Measurements from ENCODE around the gene SPSB2. TPM values are rescaled to one million over a fixed set of nuclear protein-coding genes. Genes with fewer than 3 reads are reported as not detected.

SPSB2 gene
- total RNA-seq, 4 donors from 2014 or later, result 6.8 to 14.7 (median 11.5) TPM

DNA sequence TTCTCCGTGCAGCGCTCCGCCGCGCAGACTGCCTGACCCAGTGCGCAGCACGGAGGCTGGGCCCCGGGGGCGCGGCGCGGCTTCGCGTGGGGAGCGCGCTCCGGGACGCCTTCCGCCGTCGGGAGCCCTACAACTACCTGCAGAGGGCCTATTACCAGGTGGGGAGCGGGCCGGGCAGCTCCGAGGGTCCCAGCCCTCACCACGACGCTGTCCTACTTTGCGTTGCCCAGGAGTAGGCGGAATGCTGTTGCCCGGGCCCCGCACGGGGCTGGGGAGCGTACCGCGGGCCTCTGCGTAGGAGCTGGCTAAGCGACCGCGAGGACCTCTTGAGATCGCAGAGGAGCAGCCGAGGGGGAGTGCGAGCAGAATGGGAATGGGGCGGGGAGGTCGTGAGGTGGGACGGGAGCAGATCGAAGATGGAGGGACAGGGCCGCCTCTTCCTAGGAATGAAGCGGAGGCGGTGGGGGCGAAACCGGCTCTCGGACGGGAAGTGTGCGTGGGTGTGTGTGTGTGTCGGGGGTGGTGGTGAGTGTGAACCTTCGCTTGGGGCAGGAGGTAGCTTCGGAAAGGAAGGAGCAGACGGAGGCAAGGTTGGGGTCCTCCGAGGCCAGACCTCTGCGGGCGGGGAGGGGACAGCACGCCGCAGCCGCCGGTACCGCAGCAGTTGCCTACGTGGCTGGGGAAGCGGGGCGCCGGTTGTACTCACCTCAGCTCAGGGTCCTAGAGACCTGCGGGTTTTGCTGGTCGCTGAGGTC lies 44.1 kb downstream of the SPSB2 start:
- H3K4me3 ChIP-seq (ENCODE audit: low read depth, poor library complexity, severe bottlenecking), result peak overlapping the region; percentile 68
- TF ChIP-seq, protein P1, sequence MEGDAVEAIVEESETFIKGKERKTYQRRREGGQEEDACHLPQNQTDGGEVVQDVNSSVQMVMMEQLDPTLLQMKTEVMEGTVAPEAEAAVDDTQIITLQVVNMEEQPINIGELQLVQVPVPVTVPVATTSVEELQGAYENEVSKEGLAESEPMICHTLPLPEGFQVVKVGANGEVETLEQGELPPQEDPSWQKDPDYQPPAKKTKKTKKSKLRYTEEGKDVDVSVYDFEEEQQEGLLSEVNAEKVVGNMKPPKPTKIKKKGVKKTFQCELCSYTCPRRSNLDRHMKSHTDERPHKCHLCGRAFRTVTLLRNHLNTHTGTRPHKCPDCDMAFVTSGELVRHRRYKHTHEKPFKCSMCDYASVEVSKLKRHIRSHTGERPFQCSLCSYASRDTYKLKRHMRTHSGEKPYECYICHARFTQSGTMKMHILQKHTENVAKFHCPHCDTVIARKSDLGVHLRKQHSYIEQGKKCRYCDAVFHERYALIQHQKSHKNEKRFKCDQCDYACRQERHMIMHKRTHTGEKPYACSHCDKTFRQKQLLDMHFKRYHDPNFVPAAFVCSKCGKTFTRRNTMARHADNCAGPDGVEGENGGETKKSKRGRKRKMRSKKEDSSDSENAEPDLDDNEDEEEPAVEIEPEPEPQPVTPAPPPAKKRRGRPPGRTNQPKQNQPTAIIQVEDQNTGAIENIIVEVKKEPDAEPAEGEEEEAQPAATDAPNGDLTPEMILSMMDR (IDR thresholded peaks at IDR 0.05), result no peak
- no peak for TF ChIP-seq POLR2A (IDR thresholded peaks at IDR 0.05)
- WGBS, 2 donors, result 1% methylated on average over 45 to 50 of the region's 71 CpGs
- intact Hi-C loops (cut with DNase I; ENCODE audit: low total_unique reads), result loop anchor here (5.0 kb wide), 1 partner anchor 212 kb away; no protein-coding TSS in a partner anchor
- peak in 1 of 2 donors; percentile 93 for DNase-seq (ENCODE audit: low spot score in 2 of 2)

DNA sequence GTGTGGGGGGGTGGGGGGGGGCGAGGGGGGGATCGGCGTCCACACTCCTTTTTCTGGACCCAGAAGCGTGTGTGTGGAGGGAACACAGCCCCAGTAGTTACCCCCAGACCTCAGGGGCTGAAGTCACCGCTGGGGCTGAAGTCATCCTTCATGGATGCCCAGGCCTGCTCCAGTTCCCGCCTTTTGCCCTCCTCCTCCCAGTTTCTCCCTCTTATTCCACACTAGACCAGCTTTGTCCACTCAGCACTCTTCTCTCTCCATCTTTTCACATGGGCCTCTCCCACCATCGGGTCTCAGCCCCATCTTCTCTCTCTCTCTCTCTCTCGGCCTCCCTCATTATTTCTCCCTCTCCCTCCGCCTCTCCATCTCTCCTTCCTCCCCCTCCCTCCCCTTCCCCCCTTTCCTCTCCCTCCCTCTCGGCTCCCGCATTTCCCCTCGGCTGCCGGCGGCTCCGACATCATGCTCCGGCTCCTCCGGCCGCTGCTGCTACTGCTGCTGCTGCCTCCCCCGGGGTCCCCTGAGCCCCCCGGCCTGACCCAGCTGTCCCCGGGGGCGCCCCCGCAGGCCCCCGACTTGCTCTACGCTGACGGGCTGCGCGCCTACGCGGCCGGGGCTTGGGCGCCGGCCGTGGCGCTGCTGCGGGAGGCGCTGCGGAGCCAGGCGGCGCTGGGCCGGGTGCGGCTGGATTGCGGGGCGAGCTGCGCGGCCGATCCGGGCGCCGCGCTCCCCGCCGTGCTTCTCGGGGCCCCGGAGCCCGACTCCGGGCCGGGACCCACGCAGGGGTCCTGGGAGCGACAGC lies 44.9 kb downstream of the SPSB2 start, which contains the start of gene P3H3:
P3H3 (plus strand) TSS at position 426 of the 799 bp plus-strand sequence; CDS start at position 460, 34 bp downstream.
- no peak for TF ChIP-seq POLR2A (IDR thresholded peaks at IDR 0.05)
- TF ChIP-seq, protein P1 (IDR thresholded peaks at IDR 0.05), result no peak
- DNase-seq (ENCODE audit: low spot score in 2 of 2), result peak in 1 of 2 donors; percentile 87
- WGBS, 2 donors, result 1% methylated on average over 18 to 30 of the region's 60 CpGs
- peak within 1 kb of the TSS; percentile 68 for H3K4me3 ChIP-seq (ENCODE audit: low read depth, poor library complexity, severe bottlenecking)
- intact Hi-C loops (cut with DNase I; ENCODE audit: low total_unique reads), result loop anchor here (5.0 kb wide), 1 partner anchor 211 kb away; no protein-coding TSS in a partner anchor

DNA sequence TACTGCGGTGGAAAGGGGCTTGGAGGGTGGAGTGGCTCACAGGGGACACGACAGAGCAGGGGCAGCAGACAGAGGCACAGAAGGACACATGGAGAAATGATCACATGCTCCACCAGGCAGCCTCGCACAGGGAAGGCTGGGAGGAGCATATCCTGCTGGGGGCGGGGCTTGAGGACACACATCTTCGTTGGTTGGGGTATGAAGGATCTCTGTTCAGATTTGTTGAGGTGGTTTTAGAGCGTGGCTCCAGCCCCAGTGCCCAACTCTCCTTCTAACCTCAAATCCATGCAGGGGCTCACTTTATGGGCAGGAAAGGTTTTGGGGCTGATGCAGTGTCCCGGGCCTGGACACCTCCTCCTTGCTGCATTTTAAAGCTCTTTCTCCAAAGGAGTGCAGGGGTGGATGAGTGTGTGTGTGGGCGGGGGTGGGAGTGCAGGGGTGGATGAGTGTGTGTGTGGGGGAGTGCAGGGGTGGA lies 45.6 kb downstream of the SPSB2 start:
- peak; percentile 86 to 97 for DNase-seq (ENCODE audit: low spot score in 2 of 2)
- TF ChIP-seq, protein P1 (IDR thresholded peaks at IDR 0.05), result no peak
- no peak for TF ChIP-seq POLR2A (IDR thresholded peaks at IDR 0.05)
- H3K4me3 ChIP-seq (ENCODE audit: low read depth, poor library complexity, severe bottlenecking), result no peak overlapping the region
- WGBS, 2 donors, result 4 to 5% methylated on average over 7 to 8 of the region's 8 CpGs
- intact Hi-C loops (cut with DNase I; ENCODE audit: low total_unique reads), result loop anchor here (5.0 kb wide), 1 partner anchor 210 kb away; no protein-coding TSS in a partner anchor

DNA sequence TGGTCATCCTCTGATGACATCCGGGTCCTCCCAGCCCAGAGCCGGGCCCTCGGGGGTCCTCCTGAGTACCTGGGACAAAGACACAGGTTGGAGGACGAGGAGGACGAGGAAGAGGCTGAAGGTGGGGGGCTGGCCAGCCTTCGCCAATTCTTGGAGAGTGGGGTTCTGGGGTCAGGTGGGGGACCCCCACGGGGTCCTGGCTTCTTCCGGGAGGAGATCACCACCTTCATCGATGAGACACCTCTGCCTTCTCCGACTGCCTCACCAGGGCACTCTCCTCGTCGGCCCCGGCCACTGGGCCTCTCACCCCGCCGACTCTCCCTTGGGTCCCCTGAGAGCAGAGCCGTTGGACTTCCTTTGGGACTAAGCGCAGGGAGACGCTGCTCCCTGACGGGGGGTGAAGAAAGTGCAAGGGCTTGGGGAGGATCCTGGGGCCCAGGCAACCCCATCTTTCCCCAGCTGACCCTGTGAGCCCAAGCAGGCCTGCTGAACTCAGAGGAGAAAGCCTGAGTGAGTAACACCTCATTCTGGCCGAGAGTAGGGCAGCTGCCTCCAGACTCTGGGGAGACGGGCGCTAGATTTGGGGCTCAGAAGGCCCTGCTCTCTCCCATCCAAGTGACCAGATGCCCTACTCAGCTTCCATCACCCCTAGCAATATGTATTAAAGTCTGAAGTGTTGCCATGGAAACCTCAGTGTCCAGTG lies 46.2 kb downstream of the SPSB2 start:
- peak in 1 of 2 donors; percentile 85 for DNase-seq (ENCODE audit: low spot score in 2 of 2)
- intact Hi-C loops (cut with DNase I; ENCODE audit: low total_unique reads), result loop anchor here (5.0 kb wide), 1 partner anchor 210 kb away; no protein-coding TSS in a partner anchor

More for the DNA sequence above, 46.2 kb downstream of the SPSB2 start:
- H3K4me3 ChIP-seq (ENCODE audit: low read depth, poor library complexity, severe bottlenecking), result no peak overlapping the region
- 71 to 72% methylated on average over 22 of the region's 22 CpGs for WGBS, 2 donors
- TF ChIP-seq, protein P1 (IDR thresholded peaks at IDR 0.05), result no peak
- no peak for TF ChIP-seq POLR2A (IDR thresholded peaks at IDR 0.05)
